ENCODE measurements around the gene GADL1. TPM values are rescaled to one million over a fixed set of nuclear protein-coding genes. Genes with fewer than 3 reads are reported as not detected.

GADL1 gene
- total RNA-seq, 4 donors from 2014 or later = 0.46 TPM; not detected in 3

DNA sequence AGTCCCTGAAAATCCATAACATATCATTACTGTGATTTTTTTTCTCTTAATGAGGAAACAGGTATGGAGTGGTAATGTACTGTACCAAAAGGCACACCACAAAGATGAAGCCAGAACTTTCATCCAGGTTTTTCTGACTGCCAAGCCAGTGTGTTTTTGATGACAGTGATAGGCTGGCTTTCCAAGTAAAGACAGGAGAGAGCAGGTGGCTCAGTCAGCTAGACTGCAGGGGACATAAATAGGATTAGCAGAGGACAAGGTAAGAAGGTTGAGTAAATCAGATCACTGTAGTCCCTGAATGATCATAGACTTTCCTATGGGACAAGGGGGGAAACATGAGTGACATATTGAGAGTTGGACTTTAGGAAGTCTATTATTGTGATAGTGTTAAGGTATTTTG is 127.9 kb downstream of the GADL1 start:
- TF ChIP-seq, protein P1, sequence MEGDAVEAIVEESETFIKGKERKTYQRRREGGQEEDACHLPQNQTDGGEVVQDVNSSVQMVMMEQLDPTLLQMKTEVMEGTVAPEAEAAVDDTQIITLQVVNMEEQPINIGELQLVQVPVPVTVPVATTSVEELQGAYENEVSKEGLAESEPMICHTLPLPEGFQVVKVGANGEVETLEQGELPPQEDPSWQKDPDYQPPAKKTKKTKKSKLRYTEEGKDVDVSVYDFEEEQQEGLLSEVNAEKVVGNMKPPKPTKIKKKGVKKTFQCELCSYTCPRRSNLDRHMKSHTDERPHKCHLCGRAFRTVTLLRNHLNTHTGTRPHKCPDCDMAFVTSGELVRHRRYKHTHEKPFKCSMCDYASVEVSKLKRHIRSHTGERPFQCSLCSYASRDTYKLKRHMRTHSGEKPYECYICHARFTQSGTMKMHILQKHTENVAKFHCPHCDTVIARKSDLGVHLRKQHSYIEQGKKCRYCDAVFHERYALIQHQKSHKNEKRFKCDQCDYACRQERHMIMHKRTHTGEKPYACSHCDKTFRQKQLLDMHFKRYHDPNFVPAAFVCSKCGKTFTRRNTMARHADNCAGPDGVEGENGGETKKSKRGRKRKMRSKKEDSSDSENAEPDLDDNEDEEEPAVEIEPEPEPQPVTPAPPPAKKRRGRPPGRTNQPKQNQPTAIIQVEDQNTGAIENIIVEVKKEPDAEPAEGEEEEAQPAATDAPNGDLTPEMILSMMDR (IDR thresholded peaks at IDR 0.05) = no peak
- DNase-seq (ENCODE audit: low spot score) = no peak
- no peak for ATAC-seq (ENCODE audit: low FRiP score)

DNA sequence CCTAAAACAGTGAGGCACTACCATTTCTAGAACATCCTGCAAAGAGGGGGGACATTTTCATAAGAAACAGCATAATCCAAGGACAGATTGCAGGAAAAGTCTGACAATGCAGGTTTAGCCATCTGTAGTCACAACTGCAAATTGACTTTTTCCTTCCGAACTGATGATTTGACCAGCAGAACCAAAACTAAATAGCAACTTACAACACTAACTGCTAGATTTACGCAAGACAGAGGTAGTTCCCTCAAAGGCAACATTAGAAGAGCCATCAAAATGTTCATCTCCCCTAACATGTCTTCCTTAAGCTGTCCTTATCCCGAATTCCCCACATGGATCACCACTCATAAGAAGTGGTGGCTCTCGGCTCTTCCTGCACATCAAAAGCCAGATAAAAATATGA is 129.6 kb downstream of the GADL1 start:
- DNase-seq (ENCODE audit: low spot score) = no peak
- TF ChIP-seq, protein P1 (IDR thresholded peaks at IDR 0.05) = no peak
- ATAC-seq (ENCODE audit: low FRiP score) = no peak

DNA sequence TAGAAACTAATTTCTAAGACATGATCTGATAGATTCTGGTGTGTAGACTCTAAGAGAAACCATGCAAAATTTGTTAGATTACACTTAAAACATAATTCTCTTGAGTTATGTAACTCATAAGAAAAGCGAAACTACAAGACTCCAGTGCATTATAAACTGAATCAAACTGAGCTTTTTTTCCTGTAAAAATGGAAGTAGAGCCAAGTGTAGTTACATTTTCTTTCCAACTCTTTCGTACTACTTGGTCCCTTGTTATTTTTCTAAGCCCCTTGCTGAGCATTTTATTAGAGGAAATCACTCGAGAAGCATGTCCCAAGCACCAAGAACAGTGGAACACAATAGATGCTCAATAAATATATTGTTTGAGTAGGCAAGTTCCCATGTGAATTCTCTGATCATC is 130.2 kb downstream of the GADL1 start:
- DNase-seq (ENCODE audit: low spot score) (no peak), ATAC-seq (ENCODE audit: low FRiP score) (no peak)
- TF ChIP-seq, protein P1 (IDR thresholded peaks at IDR 0.05) = no peak

DNA sequence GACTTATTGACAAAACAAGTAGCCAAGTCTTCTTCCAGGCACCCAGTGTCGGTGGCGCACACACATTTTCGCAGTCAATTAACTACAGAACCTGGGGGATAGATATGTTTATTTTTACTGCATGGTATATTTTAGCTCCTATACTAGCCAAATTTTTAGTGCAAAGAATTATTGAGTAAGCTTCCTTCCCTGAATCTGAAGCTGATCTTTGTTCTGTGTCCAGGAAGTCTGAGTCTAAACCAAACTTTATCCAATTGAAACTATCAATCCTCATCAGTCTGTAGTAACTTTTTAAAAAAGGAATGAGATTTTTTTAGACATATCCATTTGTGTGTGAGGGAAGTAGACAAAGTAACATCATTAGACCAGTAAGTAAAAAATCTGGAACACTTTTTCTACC is 133.1 kb downstream of the GADL1 start:
- DNase-seq (ENCODE audit: low spot score) (no peak), ATAC-seq (ENCODE audit: low FRiP score) (no peak)
- TF ChIP-seq, protein P1 (IDR thresholded peaks at IDR 0.05) = no peak

DNA sequence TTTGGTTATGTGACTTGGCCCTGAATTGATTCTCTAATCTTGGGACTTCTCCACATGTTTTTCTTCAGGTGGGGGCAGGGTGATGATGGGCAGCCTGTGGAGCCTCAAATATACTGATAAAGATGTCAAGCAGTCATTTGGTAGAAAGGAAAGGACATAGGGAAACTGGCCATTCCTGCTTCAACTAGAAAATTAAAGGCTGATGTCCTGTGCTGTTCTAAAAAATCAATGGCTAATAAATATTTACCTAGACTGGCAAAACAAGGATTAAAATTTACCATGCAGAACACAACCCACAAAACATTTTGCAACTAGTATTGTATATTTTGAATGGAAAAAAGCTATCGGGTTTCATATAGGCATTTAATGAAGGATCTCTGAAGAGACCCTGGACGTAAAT is 133.7 kb downstream of the GADL1 start:
- DNase-seq (ENCODE audit: low spot score) (no peak), ATAC-seq (ENCODE audit: low FRiP score) (no peak)
- TF ChIP-seq, protein P1 (IDR thresholded peaks at IDR 0.05) = no peak

DNA sequence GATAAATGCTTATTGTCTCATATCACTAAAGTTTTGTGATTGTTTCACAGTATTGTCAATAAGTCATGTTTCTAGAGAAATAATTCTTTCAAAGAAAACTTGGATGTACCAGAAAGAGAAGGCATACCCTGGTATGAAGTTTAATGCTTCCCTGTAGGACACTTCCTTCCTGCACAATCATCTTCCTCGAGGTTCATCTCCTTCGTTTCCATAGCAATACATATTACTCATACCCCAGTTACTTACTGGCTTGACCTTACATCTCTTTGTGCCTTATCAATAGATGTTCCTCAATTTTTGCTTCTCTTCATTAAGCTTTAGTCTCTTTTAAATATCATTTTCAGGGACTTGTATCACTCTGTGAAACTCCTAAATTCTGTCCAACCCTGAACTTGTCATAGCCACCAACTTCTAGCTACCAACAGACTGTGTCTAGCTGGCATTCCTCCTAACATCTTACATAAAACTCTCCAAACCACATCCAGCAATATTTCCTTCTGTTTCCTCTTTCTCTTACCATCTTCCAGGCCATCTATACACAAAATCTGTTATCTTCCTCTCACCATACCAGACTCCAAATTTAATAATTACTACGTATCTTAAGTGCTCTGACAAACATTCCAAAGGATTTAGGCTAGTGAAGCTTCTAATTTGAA is 134.3 kb downstream of the GADL1 start:
- TF ChIP-seq, protein P1 (IDR thresholded peaks at IDR 0.05) = no peak
- no peak for ATAC-seq (ENCODE audit: low FRiP score)

DNA sequence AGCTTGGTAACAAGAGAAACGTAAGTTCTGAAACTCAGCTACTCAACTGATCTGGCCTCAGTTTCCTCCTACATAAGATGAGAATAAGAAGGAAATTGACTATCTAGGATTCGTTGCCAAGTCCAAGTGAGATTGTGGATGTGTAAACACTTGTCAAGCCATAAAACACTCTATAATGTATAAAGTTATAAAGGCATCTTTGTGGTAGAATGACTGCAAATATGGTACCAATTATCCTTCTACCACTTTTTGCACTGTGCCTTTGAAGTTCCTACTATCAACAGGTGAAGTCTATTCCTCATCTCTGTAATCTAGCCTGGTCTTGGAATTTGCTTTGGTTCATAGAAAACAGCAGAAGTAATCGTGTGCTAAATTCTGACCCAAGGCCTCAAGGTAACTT is 138.2 kb downstream of the GADL1 start:
- TF ChIP-seq, protein P1 (IDR thresholded peaks at IDR 0.05) = no peak
- no peak for DNase-seq (ENCODE audit: low spot score)
- ATAC-seq (ENCODE audit: low FRiP score) = no peak

More for the DNA sequence above, 134.3 kb downstream of the GADL1 start:
- DNase-seq (ENCODE audit: low spot score) = no peak
